Gastroesophageal sphincter (tissue), 3 donors: Measurements from ENCODE around the gene MIOS.

ENCODE experiments used
- EP300 ChIP-seq: sonication (generic); formaldehyde crosslinking; IDR thresholded peaks from one replicate; pipeline ENCODE4 v1.6.1; 2017; ENCODE audit warnings: antibody characterized with exemption, mild to moderate bottlenecking
- POLR2A ChIP-seq, 2 donors: fragments of 450-650 bp; IDR thresholded peaks; one replicate each; pipeline ENCODE4 v1.6.1; 2017; ENCODE audit warnings: antibody characterized with exemption in 2 of 2, mild to moderate bottlenecking in 2 of 2, moderate library complexity in 1 of 2
- TF ChIP-seq, protein P1 (sequence below), 4 experiments: fragments of 200-600 bp in 2 of 4; fragments of 450-650 bp in 2 of 4; sonication (generic) in 1 of 4; IDR thresholded peaks; one replicate each; pipeline ENCODE4 v1.5.1; 2017 to 2019; ENCODE audit warnings: antibody characterized with exemption in 4 of 4, mild to moderate bottlenecking in 2 of 4, moderate library complexity in 2 of 4

DNA sequence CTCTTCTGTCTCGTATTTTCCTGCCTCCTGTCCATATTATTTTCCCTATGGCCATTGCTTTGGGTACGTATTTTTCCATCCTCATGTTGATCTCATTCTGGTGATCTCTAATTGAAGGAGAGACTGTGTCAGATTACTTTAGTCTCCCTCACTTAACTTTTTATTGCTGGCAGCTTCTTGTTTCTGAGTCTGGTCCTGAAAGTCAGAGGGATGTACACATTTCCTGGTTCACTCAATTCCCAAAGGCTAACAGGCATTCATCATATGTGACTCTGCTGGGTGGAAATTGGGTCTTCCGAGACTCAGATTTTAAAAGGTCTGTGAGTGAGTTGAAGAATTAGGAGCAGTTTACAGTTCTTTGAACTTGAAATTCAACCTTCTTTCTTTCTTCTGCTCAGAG, 84.8 kb downstream of the MIOS start:
- TF ChIP-seq POLR2A (IDR thresholded peaks at IDR 0.05) (no peak), EP300 (no peak)
- TF ChIP-seq, protein P1, sequence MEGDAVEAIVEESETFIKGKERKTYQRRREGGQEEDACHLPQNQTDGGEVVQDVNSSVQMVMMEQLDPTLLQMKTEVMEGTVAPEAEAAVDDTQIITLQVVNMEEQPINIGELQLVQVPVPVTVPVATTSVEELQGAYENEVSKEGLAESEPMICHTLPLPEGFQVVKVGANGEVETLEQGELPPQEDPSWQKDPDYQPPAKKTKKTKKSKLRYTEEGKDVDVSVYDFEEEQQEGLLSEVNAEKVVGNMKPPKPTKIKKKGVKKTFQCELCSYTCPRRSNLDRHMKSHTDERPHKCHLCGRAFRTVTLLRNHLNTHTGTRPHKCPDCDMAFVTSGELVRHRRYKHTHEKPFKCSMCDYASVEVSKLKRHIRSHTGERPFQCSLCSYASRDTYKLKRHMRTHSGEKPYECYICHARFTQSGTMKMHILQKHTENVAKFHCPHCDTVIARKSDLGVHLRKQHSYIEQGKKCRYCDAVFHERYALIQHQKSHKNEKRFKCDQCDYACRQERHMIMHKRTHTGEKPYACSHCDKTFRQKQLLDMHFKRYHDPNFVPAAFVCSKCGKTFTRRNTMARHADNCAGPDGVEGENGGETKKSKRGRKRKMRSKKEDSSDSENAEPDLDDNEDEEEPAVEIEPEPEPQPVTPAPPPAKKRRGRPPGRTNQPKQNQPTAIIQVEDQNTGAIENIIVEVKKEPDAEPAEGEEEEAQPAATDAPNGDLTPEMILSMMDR (IDR thresholded peaks at IDR 0.05) = no peak
